Colonic mucosa (tissue), 4 donors: ENCODE data around the gene ZNF621. TPM values are rescaled to one million over a fixed set of nuclear protein-coding genes. Genes with fewer than 3 reads are reported as not detected.

Source experiments
- DNase-seq: peaks from one replicate; pipeline ENCODE4 v3.0.0-alpha.2; 2020
- H3K27ac ChIP-seq: fragments of 200-600 bp; one replicate; pipeline ENCODE4 v1.8.0; 2021
- H3K27me3 ChIP-seq: fragments of 200-600 bp; one replicate; pipeline ENCODE4 v1.8.0; 2021
- H3K36me3 ChIP-seq: fragments of 200-600 bp; one replicate; pipeline ENCODE4 v1.8.0; 2021
- H3K4me1 ChIP-seq: fragments of 200-600 bp; one replicate; pipeline ENCODE4 v1.8.0; 2021; ENCODE audit warnings: mild to moderate bottlenecking
- H3K4me3 ChIP-seq: fragments of 200-600 bp; one replicate; pipeline ENCODE4 v1.8.0; 2021
- H3K9ac ChIP-seq, 2 donors: one replicate each; pipeline ENCODE4 v1.7.0; 2013; ENCODE audit warnings: control low read depth in 2 of 2, low read depth in 2 of 2, low read length in 2 of 2
- H3K9me3 ChIP-seq: fragments of 200-600 bp; one replicate; pipeline ENCODE4 v1.8.0; 2021
- CTCF ChIP-seq: fragments of 200-600 bp; IDR thresholded peaks from one replicate; pipeline ENCODE4 v1.8.0; 2022; ENCODE audit warnings: antibody characterized with exemption, mild to moderate bottlenecking
- intact Hi-C: fragments of 100-400 bp; cut with DNase I; formaldehyde crosslinking; loops from one replicate; pipeline ENCODE4 v1.14.1; 2022
- total RNA-seq, 2 donors: library from RNA; stranded (reverse); fragmentation: NEBNext Ultra II Directional in 1 of 2; extraction: Animal tissue kit (Norgen Biotek cat#: 25700) in 1 of 2; gene quantifications; one replicate each; pipeline ENCODE4 v1.2.1, GENCODE V29; 2021
- donor health status: healthy.
- donor health status: DM: no; HTN: no; CAD: no.
- donor health status: DM: no; HTN: no; CAD: no.

Gene ZNF621
- total RNA-seq, result 10 to 100 TPM; 13.5 to 14.3 TPM

GRCh38 chr3:40524568-40525285 is at the start of gene ZNF621:
Gene ZNF621 (plus strand): TSS chr3:40524960. CDS start chr3:40525841, 881 bp downstream.
- peak within 1 kb of the TSS; percentile 85 to 99 for H3K9ac ChIP-seq
- TF ChIP-seq CTCF, result no peak
- peak within 1 kb of the TSS; percentile 51 for H3K4me3 ChIP-seq
- no peaks in the 10 kb centered on the region for H3K9me3 ChIP-seq
- H3K4me1 ChIP-seq, result peaks cover 3% of the 10 kb centered on the region
- intact Hi-C loops, result loop anchor here (10.0 kb wide), 1 partner anchor 70 kb away; the partner anchor contains the start of gene RPL14
- peak within 1 kb of the TSS; percentile 82 for H3K27ac ChIP-seq
- peak; percentile 92 for DNase-seq
- H3K27me3 ChIP-seq, result no peaks in the 10 kb centered on the region
- H3K36me3 ChIP-seq, result no peaks in the 10 kb centered on the region

- Histone ChIP-seq H3K4me3 (peak within 1 kb of the TSS; percentile 66), H3K9me3 (no peaks in the 10 kb centered on the region), H3K9ac (peak within 1 kb of the TSS; percentile 77 to 81), H3K36me3 (no peaks in the 10 kb centered on the region), H3K27me3 (no peaks in the 10 kb centered on the region), H3K4me1 (no peaks in the 10 kb centered on the region), H3K27ac (peak within 1 kb of the TSS; percentile 39)
- intact Hi-C loops, result no loop called here
- TF ChIP-seq CTCF, result no peak
- DNase-seq, result peak; percentile 82
Observed at GRCh38 chr3:40476478-40477470, 48.0 kb upstream of the ZNF621 start, which contains the start of gene ZNF619. Gene ZNF619 (plus strand): TSS chr3:40477122. CDS start chr3:40477980, 858 bp downstream.

- peak overlapping the region; percentile 77 to 81 for H3K9ac ChIP-seq
- H3K4me3 ChIP-seq, result peak overlapping the region; percentile 66
- no peaks in the 10 kb centered on the region for H3K9me3 ChIP-seq
- no peak overlapping the region for H3K27ac ChIP-seq
- no peak for TF ChIP-seq CTCF
- DNase-seq, result no peak
- no peaks in the 10 kb centered on the region for H3K4me1 ChIP-seq
- no peaks in the 10 kb centered on the region for H3K36me3 ChIP-seq
- intact Hi-C loops, result no loop called here
- H3K27me3 ChIP-seq, result no peaks in the 10 kb centered on the region
Observed at GRCh38 chr3:40477666-40478065, 47.1 kb upstream of the ZNF621 start.

GRCh38 chr3:40487172-40487571 is 37.6 kb upstream of the ZNF621 start:
- no peaks in the 10 kb centered on the region for H3K9me3 ChIP-seq
- intact Hi-C loops, result no loop called here
- TF ChIP-seq CTCF, result no peak
- H3K27me3 ChIP-seq, result no peaks in the 10 kb centered on the region
- H3K4me1 ChIP-seq, result no peaks in the 10 kb centered on the region
- no peak for DNase-seq
- H3K4me3 ChIP-seq, result no peak overlapping the region
- no peak overlapping the region for H3K9ac ChIP-seq
- H3K27ac ChIP-seq, result no peak overlapping the region
- H3K36me3 ChIP-seq, result peaks cover 8% of the 10 kb centered on the region

- Histone ChIP-seq H3K9ac (no peak overlapping the region), H3K4me3 (no peak overlapping the region), H3K36me3 (peaks cover 8% of the 10 kb centered on the region), H3K4me1 (no peaks in the 10 kb centered on the region), H3K9me3 (no peaks in the 10 kb centered on the region), H3K27me3 (no peaks in the 10 kb centered on the region), H3K27ac (no peak overlapping the region)
- TF ChIP-seq CTCF, result no peak
- intact Hi-C loops, result no loop called here
- DNase-seq, result no peak
Observed at GRCh38 chr3:40490916-40491315, 33.8 kb upstream of the ZNF621 start.
